ENCODE results near the gene SAP30BP.

DNA sequence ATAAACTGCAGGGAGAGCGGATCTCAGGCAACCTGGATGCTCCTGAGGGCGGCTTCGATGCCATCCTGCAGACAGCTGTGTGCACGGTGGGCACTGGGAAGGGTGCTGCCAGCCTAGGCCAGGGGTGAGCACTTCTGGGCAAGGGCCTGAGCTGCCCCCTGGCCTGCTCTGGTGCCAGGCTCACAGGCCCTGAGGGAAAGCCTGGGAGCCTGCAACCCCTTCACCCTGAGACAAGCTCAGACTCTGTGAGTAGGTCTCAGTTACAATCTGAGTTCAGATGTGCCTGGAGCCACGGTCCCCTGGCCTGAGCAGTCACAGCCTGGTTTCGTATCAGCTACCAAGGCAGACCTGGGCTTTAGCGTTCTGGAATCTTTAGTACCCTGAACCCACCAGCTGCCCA lies 62.2 kb downstream of the SAP30BP start:
- no peak for TF ChIP-seq TSHZ2 (CRISPR knock-in tag; IDR thresholded peaks at IDR 0.05)
- TF ChIP-seq ZC3H10 (CRISPR knock-in tag; IDR thresholded peaks at IDR 0.05): no peak
- TF ChIP-seq RARB (CRISPR knock-in tag; IDR thresholded peaks at IDR 0.05): no peak
- TF ChIP-seq OSR1 (CRISPR knock-in tag; IDR thresholded peaks at IDR 0.05): no peak
- no peak for TF ChIP-seq ZFP30 (CRISPR knock-in tag; IDR thresholded peaks at IDR 0.05)
- no peak for TF ChIP-seq ZFP3 (CRISPR knock-in tag; IDR thresholded peaks at IDR 0.05)
- TF ChIP-seq ZNF565 (CRISPR knock-in tag; conservative IDR thresholded peaks at IDR 0.05; ENCODE audit: low read depth): no peak
- TF ChIP-seq, protein P1, sequence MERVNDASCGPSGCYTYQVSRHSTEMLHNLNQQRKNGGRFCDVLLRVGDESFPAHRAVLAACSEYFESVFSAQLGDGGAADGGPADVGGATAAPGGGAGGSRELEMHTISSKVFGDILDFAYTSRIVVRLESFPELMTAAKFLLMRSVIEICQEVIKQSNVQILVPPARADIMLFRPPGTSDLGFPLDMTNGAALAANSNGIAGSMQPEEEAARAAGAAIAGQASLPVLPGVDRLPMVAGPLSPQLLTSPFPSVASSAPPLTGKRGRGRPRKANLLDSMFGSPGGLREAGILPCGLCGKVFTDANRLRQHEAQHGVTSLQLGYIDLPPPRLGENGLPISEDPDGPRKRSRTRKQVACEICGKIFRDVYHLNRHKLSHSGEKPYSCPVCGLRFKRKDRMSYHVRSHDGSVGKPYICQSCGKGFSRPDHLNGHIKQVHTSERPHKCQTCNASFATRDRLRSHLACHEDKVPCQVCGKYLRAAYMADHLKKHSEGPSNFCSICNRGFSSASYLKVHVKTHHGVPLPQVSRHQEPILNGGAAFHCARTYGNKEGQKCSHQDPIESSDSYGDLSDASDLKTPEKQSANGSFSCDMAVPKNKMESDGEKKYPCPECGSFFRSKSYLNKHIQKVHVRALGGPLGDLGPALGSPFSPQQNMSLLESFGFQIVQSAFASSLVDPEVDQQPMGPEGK (CRISPR knock-in tag; IDR thresholded peaks at IDR 0.05; ENCODE audit: borderline replicate concordance): no peak
- TF ChIP-seq TOX (CRISPR knock-in tag; IDR thresholded peaks at IDR 0.05; ENCODE audit: borderline replicate concordance): no peak
